ENCODE measurements around the gene MAGEC3. TPM values are rescaled to one million over a fixed set of nuclear protein-coding genes. Genes with fewer than 3 reads are reported as not detected.
"Not testable (repeated sequence)": the region's sequence is repeated elsewhere in the genome, so short reads cannot be mapped to it uniquely, and the experiment has no call there.

Gene MAGEC3
- total RNA-seq, 2 donors from 2014 or later: not detected

DNA sequence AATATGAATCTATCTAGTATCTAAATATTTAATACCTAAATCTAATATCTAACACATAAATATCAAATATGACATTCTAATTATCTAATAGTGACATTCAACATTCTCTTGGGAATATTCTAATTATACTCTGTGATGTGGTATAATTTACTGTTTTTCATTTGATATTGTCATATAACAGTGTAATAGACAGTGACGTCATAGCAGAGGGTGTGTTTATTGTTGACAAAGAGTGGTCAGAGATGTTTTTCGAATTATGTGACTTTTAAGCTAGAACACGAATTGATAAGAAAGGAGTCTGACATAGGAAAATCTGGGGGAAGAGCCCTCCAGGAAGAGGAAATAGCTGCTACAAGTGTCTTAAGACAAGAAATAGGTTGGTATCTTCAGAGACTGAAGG lies 5.9 kb upstream of the MAGEC3 start:
- H3K36me3 ChIP-seq: no peaks in the 10 kb centered on the region
- H3K9me3 ChIP-seq: no peaks in the 10 kb centered on the region
- H3K27me3 ChIP-seq: no peaks in the 10 kb centered on the region
- H3K27ac ChIP-seq: no peak overlapping the region
- H3K9ac ChIP-seq (ENCODE audit: low read depth in 2 of 2, low read length in 2 of 2): no peak overlapping the region
- TF ChIP-seq, protein P1, sequence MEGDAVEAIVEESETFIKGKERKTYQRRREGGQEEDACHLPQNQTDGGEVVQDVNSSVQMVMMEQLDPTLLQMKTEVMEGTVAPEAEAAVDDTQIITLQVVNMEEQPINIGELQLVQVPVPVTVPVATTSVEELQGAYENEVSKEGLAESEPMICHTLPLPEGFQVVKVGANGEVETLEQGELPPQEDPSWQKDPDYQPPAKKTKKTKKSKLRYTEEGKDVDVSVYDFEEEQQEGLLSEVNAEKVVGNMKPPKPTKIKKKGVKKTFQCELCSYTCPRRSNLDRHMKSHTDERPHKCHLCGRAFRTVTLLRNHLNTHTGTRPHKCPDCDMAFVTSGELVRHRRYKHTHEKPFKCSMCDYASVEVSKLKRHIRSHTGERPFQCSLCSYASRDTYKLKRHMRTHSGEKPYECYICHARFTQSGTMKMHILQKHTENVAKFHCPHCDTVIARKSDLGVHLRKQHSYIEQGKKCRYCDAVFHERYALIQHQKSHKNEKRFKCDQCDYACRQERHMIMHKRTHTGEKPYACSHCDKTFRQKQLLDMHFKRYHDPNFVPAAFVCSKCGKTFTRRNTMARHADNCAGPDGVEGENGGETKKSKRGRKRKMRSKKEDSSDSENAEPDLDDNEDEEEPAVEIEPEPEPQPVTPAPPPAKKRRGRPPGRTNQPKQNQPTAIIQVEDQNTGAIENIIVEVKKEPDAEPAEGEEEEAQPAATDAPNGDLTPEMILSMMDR (IDR thresholded peaks at IDR 0.05): no peak
- no peak for DNase-seq
- intact Hi-C loops (cut with DNase I): no loop called here
- H3K4me3 ChIP-seq: no peak overlapping the region
- H3K4me1 ChIP-seq: no peaks in the 10 kb centered on the region

DNA sequence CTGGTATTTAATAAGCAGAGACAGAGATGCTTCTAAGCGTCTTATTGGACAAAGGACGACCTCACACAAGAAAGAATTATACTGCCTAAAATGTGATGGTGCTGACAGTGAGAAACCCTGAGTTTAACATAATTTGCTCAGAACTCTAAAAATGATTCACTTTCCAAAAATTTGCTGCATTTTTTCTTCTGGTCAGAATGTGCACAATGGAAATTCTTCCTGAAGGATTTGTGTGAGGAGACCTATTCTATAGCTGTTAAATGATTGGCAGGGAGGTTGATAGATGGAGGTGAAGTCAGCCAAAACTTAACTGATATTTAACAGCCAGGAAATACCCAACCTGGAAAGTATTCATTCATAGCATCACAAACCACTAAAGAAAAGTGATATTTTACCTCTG lies 1.7 kb downstream of the MAGEC3 start:
- Histone ChIP-seq H3K27ac (no peak overlapping the region), H3K4me1 (no peaks in the 10 kb centered on the region), H3K9ac (ENCODE audit: low read depth in 2 of 2, low read length in 2 of 2) (no peak overlapping the region), H3K36me3 (no peaks in the 10 kb centered on the region), H3K9me3 (no peaks in the 10 kb centered on the region), H3K4me3 (no peak overlapping the region), H3K27me3 (no peaks in the 10 kb centered on the region)
- TF ChIP-seq, protein P1 (IDR thresholded peaks at IDR 0.05): no peak
- DNase-seq: no peak
- intact Hi-C loops (cut with DNase I): no loop called here

DNA sequence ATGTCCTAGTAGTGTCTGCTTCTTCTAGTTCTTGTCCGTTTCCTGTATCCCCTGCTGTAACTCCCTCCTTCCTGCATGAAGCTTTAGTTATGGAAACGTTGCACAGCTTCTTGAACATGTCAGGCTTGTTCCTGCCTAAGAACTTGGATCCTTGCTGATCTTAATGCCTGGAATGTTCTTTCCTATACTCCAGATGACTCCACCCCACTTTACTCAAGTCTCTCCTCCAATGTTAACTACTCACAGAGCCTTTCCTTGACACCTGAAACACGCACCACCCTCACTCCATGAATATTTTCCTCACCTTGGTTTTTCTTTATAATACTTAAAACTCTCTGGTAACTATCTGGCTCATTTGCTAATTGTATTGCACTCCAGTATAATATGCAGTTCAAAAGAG lies 19.4 kb downstream of the MAGEC3 start:
- Histone ChIP-seq H3K9me3 (no peaks in the 10 kb centered on the region), H3K4me3 (no peak overlapping the region), H3K27ac (no peak overlapping the region), H3K4me1 (no peaks in the 10 kb centered on the region), H3K36me3 (no peaks in the 10 kb centered on the region), H3K27me3 (no peaks in the 10 kb centered on the region), H3K9ac (ENCODE audit: low read depth in 2 of 2, low read length in 2 of 2) (no peak overlapping the region)
- no peak for DNase-seq
- intact Hi-C loops (cut with DNase I): no loop called here
- TF ChIP-seq, protein P1 (IDR thresholded peaks at IDR 0.05): no peak

DNA sequence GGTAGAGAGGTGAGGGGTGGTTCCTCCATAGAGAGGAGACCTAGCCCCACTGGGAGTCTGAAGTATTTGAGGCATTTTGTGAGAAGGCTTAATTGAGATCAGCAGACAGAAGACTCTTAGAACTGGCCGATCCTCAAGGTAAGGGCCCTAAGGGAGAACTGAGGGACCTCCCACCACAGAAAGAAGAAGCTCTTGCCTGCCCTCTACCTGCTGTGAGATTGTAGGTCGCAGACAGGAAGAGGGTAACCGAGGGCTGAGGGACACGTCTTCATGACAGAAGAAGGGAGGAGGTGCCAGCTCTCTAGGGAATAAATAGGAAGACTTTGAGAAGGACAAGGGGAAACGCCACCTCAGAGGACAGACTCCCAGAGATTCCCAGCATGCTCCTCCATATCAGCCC lies 41.5 kb downstream of the MAGEC3 start:
- intact Hi-C loops (cut with DNase I): no loop called here
- H3K9me3 ChIP-seq: no peaks in the 10 kb centered on the region
- H3K9ac ChIP-seq (ENCODE audit: low read depth in 2 of 2, low read length in 2 of 2): no peak overlapping the region
- TF ChIP-seq, protein P1 (IDR thresholded peaks at IDR 0.05): no peak
- DNase-seq: no peak
- H3K27me3 ChIP-seq: no peaks in the 10 kb centered on the region
- H3K27ac ChIP-seq: no peak overlapping the region
- no peaks in the 10 kb centered on the region for H3K4me1 ChIP-seq
- no peak overlapping the region for H3K4me3 ChIP-seq
- no peaks in the 10 kb centered on the region for H3K36me3 ChIP-seq

DNA sequence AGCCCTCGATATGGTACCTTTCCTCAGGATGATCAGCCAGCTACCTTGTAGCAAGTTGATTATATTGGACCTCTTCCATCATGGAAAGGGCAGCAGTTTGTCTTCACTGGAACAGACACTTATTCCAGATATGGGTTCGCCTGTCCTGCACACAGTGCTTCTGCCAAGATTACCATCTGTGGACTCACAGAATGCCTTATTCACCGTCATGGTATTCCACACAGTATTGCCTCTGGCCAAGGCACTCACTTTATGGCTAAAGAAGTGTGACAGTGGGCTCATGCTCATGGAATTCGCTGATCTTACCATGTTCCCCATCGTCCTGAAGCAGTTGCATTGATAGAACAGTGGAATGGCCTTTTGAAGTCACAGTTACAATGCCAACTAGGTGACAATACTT lies 50.7 kb downstream of the MAGEC3 start:
- H3K27me3 ChIP-seq; intact Hi-C loops (cut with DNase I); DNase-seq; H3K9ac ChIP-seq (ENCODE audit: low read depth in 2 of 2, low read length in 2 of 2); H3K9me3 ChIP-seq; H3K27ac ChIP-seq; H3K36me3 ChIP-seq; H3K4me1 ChIP-seq; H3K4me3 ChIP-seq: not testable (repeated sequence)

DNA sequence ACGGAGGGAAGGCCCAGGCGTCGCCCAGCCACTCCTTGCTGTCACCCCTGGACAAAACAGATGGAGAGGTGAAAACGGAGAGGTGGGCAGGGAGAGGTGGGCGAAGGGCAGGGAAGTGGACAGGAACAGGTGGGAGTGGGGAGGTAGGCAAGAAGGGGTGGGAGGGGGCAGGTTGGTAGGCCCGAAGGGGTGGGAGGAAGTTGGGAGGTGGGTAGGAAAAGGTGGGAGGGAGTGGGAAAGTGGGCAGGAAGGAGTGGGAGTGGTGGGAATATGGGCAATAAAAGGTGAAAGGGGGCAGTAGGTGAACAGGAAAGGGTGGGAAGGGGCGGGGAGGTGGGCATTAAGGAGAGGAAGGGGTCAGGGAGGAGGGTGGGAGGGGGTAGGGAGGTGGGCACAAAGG lies 56.6 kb downstream of the MAGEC3 start:
- Histone ChIP-seq H3K27ac (no peak overlapping the region), H3K27me3 (no peaks in the 10 kb centered on the region), H3K4me1 (no peaks in the 10 kb centered on the region), H3K36me3 (no peaks in the 10 kb centered on the region), H3K9me3 (no peaks in the 10 kb centered on the region), H3K4me3 (no peak overlapping the region), H3K9ac (ENCODE audit: low read depth in 2 of 2, low read length in 2 of 2) (no peak overlapping the region)
- intact Hi-C loops (cut with DNase I): no loop called here
- DNase-seq: no peak
- TF ChIP-seq, protein P1 (IDR thresholded peaks at IDR 0.05): no peak

All from colonic mucosa (tissue), 4 donors.